Measurements from ENCODE around the gene ADCY10.

DNA sequence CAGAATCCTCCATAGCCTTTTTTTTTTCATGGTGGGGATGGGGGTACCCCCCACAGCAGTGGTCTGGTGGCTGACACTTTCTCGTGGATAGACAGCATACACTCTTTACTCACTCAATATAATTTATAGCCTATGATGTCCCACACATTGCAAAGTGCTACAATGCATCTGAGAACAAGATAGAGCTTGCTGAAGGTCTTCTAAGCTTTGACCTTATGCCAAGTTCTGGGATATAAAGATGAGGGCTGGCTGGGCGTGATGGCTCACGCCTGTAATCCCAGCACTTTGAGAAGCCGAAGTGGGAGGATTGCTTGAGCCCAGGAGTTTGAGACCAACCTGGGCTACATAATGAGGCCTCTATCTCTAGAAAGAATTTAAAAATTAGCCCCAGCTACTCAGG lies 114.2 kb downstream of the ADCY10 start:
- TF ChIP-seq, protein P1, sequence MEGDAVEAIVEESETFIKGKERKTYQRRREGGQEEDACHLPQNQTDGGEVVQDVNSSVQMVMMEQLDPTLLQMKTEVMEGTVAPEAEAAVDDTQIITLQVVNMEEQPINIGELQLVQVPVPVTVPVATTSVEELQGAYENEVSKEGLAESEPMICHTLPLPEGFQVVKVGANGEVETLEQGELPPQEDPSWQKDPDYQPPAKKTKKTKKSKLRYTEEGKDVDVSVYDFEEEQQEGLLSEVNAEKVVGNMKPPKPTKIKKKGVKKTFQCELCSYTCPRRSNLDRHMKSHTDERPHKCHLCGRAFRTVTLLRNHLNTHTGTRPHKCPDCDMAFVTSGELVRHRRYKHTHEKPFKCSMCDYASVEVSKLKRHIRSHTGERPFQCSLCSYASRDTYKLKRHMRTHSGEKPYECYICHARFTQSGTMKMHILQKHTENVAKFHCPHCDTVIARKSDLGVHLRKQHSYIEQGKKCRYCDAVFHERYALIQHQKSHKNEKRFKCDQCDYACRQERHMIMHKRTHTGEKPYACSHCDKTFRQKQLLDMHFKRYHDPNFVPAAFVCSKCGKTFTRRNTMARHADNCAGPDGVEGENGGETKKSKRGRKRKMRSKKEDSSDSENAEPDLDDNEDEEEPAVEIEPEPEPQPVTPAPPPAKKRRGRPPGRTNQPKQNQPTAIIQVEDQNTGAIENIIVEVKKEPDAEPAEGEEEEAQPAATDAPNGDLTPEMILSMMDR (IDR thresholded peaks at IDR 0.05) = no peak
- no peak for TF ChIP-seq POLR2A (IDR thresholded peaks at IDR 0.05)

Data from adrenal gland (tissue), 5 donors.